Endothelial cell of umbilical vein (primary cell): ENCODE measurements around the gene HINFP. TPM values are rescaled to one million over a fixed set of nuclear protein-coding genes. Genes with fewer than 3 reads are reported as not detected.

Experiments used
- BruUV-seq: library from RNA; stranded (reverse); fragments of 400-500 nt; replicated peaks from 2 replicates; lab custom pipeline; 2021; lab: Mats Ljungman, UMichigan
- CTCF ChIA-PET: fragments of 300-600, 350-600 bp; sonication (Branson Sonifier 250); formaldehyde crosslinking; loops from one replicate; lab custom pipeline; 2021; ENCODE audit warnings: antibody characterized with exemption, inconsistent platforms; lab: Charles Lee
- POLR2A ChIA-PET: fragments of 300-600, 350-600 bp; sonication (Branson Sonifier 250); formaldehyde crosslinking; loops from one replicate; lab custom pipeline; 2021; ENCODE audit warnings: antibody characterized with exemption, inconsistent platforms; lab: Charles Lee
- DNase-seq: peaks from one replicate; pipeline ENCODE4 v3.0.0-alpha.2; 2011; ENCODE audit warnings: low read depth, low spot score
- FAIRE-seq: peaks from 2 replicates; lab custom pipeline; 2011; peaks lifted over from hg19 to GRCh38; lab: Jason Lieb, UNC
- H2AFZ ChIP-seq: 2 replicates; pipeline ENCODE4 v1.6.0; 2012; ENCODE audit warnings: low read depth, low read length, control low read depth, inconsistent platforms
- H3K27ac ChIP-seq: 2 replicates; pipeline ENCODE4 v1.5.1; 2011; ENCODE audit warnings: low read depth, mild to moderate bottlenecking, control low read depth, low read length, moderate library complexity; ENCODE audit not compliant: insufficient read depth
- H3K27me3 ChIP-seq, 2 experiments: 2 replicates each; pipeline versions ENCODE4 v1.6.0 to v1.6.1; 2011; ENCODE audit warnings: low read length in 2 of 2, mixed read lengths in 1 of 2; ENCODE audit not compliant: control insufficient read depth in 2 of 2, insufficient read depth in 2 of 2
- H3K36me3 ChIP-seq, 2 experiments: 2 replicates in 1 of 2; 3 replicates in 1 of 2; pipeline ENCODE4 v1.5.1; 2011; ENCODE audit warnings: low read length in 2 of 2, mild to moderate bottlenecking in 1 of 2, moderate library complexity in 1 of 2; ENCODE audit not compliant: control insufficient read depth in 2 of 2, insufficient read depth in 2 of 2; ENCODE audit errors: extremely low read depth in 1 of 2
- H3K4me1 ChIP-seq: 3 replicates; pipeline ENCODE4 v1.5.1; 2011; ENCODE audit warnings: mild to moderate bottlenecking, low read length; ENCODE audit not compliant: control insufficient read depth, insufficient read depth; ENCODE audit errors: extremely low read depth
- H3K4me2 ChIP-seq: 2 replicates; pipeline ENCODE4 v1.6.1; 2011; ENCODE audit warnings: low read length, control low read depth, mixed read lengths; ENCODE audit not compliant: insufficient read depth
- H3K4me3 ChIP-seq, 3 experiments: fragments of 200-600 bp in 1 of 3; sonication (generic), shearing (Covaris generic) in 1 of 3; replicated peaks in 1 of 3; 2 replicates each; pipeline ENCODE4 v1.5.1; 2011 to 2016; ENCODE audit warnings: control low read depth in 3 of 3, low read length in 3 of 3, mild to moderate bottlenecking in 2 of 3, inconsistent platforms in 1 of 3, low read depth in 1 of 3, moderate library complexity in 1 of 3; ENCODE audit not compliant: insufficient read depth in 1 of 3
- H3K79me2 ChIP-seq: 2 replicates; pipeline ENCODE4 v1.6.0; 2012; ENCODE audit warnings: low read length, inconsistent platforms; ENCODE audit not compliant: control insufficient read depth, insufficient read depth
- H3K9ac ChIP-seq: replicated peaks from 2 replicates; pipeline ENCODE3; 2011; ENCODE audit warnings: low read length, control low read depth; ENCODE audit not compliant: insufficient read depth; ENCODE audit errors: extremely low read depth
- H3K9me1 ChIP-seq: replicated peaks from 3 replicates; pipeline ENCODE4 v1.6.0; 2011; ENCODE audit warnings: mild to moderate bottlenecking, low read length; ENCODE audit not compliant: control insufficient read depth, insufficient read depth; ENCODE audit errors: extremely low read depth
- H3K9me3 ChIP-seq: replicated peaks from 2 replicates; pipeline ENCODE4 v1.5.1; 2012; ENCODE audit warnings: low read length, inconsistent platforms; ENCODE audit not compliant: control insufficient read depth, insufficient read depth
- H4K20me1 ChIP-seq: replicated peaks from 2 replicates; pipeline ENCODE3; 2011; ENCODE audit warnings: mild to moderate bottlenecking, low read length; ENCODE audit not compliant: control insufficient read depth, insufficient read depth; ENCODE audit errors: extremely low read depth
- CTCF ChIP-seq, 2 donors: IDR thresholded peaks; 1 replicate in 1 of 2; 2 replicates in 1 of 2; pipeline ENCODE4 v1.5.1; 2011; ENCODE audit warnings: low read length in 2 of 2, mild to moderate bottlenecking in 2 of 2, moderate library complexity in 2 of 2, control low read depth in 1 of 2, inconsistent platforms in 1 of 2, low read depth in 1 of 2; ENCODE audit not compliant: insufficient read depth in 1 of 2; ENCODE audit errors: extremely low read depth in 1 of 2
- EZH2 ChIP-seq: IDR thresholded peaks from 2 replicates; pipeline ENCODE4 v1.6.1; 2012; ENCODE audit warnings: borderline replicate concordance, low read depth, mild to moderate bottlenecking, moderate library complexity, low read length, inconsistent platforms; ENCODE audit not compliant: severe bottlenecking
- FOS ChIP-seq: IDR thresholded peaks from 2 replicates; pipeline ENCODE4 v1.6.1; 2011; ENCODE audit warnings: mild to moderate bottlenecking, low read length, moderate library complexity, borderline replicate concordance; ENCODE audit not compliant: insufficient read depth
- GATA2 ChIP-seq: IDR thresholded peaks from 2 replicates; pipeline ENCODE4 v1.7.0; 2011; ENCODE audit warnings: low read depth, mild to moderate bottlenecking, moderate library complexity, mixed read lengths, low read length; ENCODE audit not compliant: insufficient read length, insufficient read depth
- JUN ChIP-seq: IDR thresholded peaks from 2 replicates; pipeline ENCODE4 v1.6.1; 2011; ENCODE audit warnings: borderline replicate concordance, low read depth; ENCODE audit not compliant: insufficient read length, insufficient read depth
- MAX ChIP-seq: IDR thresholded peaks from 2 replicates; pipeline ENCODE4 v1.6.1; 2011; ENCODE audit not compliant: insufficient read depth, insufficient read length
- MYC ChIP-seq: IDR thresholded peaks from one replicate; pipeline ENCODE4 v1.6.1; 2011; ENCODE audit warnings: mild to moderate bottlenecking, low read depth, low read length
- POLR2A ChIP-seq: IDR thresholded peaks from 2 replicates; pipeline ENCODE4 v1.6.1; 2012; ENCODE audit warnings: low read depth, mild to moderate bottlenecking, control low read depth, low read length
- POLR2AphosphoS5 ChIP-seq: IDR thresholded peaks from 2 replicates; pipeline ENCODE4 v1.6.1; 2012; ENCODE audit warnings: low read depth, mild to moderate bottlenecking, control low read depth, low read length, moderate library complexity; ENCODE audit not compliant: insufficient read depth
- dilution Hi-C: fragments of 300-500 bp; cut with MboI; formaldehyde crosslinking; loops from one replicate; pipeline ENCODE4 v1.15.0; 2019; ENCODE audit warnings: low sequenced_read_pairs; ENCODE audit not compliant: extremely low pct_ligation_motif_present
- intact Hi-C: fragments of 100-400 bp; cut with micrococcal nuclease; formaldehyde crosslinking; loops from one replicate; pipeline ENCODE4 v1.10.0; 2022
- polyA plus RNA-seq, 4 experiments: library from polyadenylated mRNA; depleted of rRNA in 3 of 4; stranded (reverse) in 3 of 4; unstranded in 1 of 4; fragments of >200 nt; gene quantifications; 2 replicates each; pipeline versions ENCODE4 v1.2.1 to v1.2.3, GENCODE V29; 2011 to 2012; ENCODE audit warnings: missing spikeins in 1 of 4
- total RNA-seq: library from RNA; stranded (reverse); gene quantifications from 2 replicates; pipeline ENCODE4 v1.2.3, GENCODE V29; 2021

HINFP gene
- total and polyA plus RNA-seq, 2 donors (not counting 3 experiments of a cell fraction or from before 2014, with no cell fraction given): 30.8 to 33.4 TPM

GRCh38 chr11:119125821-119126220, 4.4 kb downstream of the HINFP start:
- no TSS peak for BruUV-seq
- H3K36me3 ChIP-seq: peaks cover 2 to 12% of the 10 kb centered on the region in 2 experiments
- POLR2A ChIA-PET: interaction anchor here (0.5 kb wide), 1 partner anchor 43 kb away, joined by 6 read pairs; no protein-coding TSS in a partner anchor
- H2AFZ ChIP-seq: no peak overlapping the region
- TF ChIP-seq EZH2: no peak
- no peak for TF ChIP-seq MYC
- no peak for TF ChIP-seq GATA2
- TF ChIP-seq FOS: no peak
- TF ChIP-seq JUN: no peak
- no peak for TF ChIP-seq CTCF (IDR thresholded peaks at IDR 0.05; ENCODE audit: extremely low read depth in 1 of 2, insufficient read depth in 1 of 2, low read depth in 1 of 2, low read length in 2 of 2)
- TF ChIP-seq POLR2AphosphoS5: no peak
- no peak for TF ChIP-seq MAX
- TF ChIP-seq POLR2A: no peak
- H3K27me3 ChIP-seq: no peaks in the 10 kb centered on the region
- dilution Hi-C loops (no loop called here), intact Hi-C loops (no loop called here)
- no peaks in the 10 kb centered on the region for H3K9me3 ChIP-seq
- H3K9ac ChIP-seq: no peak overlapping the region
- no peaks in the 10 kb centered on the region for H3K9me1 ChIP-seq
- CTCF ChIA-PET: interaction anchor here (1.5 kb wide), 1 partner anchor 31 kb away, joined by 3 read pairs; a partner anchor contains a TSS
- no peak for DNase-seq
- no peak overlapping the region for H3K4me3 ChIP-seq
- H3K79me2 ChIP-seq: peaks cover 13% of the 10 kb centered on the region
- H3K4me2 ChIP-seq: no peak overlapping the region
- peaks cover 18% of the 10 kb centered on the region for H3K4me1 ChIP-seq
- H4K20me1 ChIP-seq: no peaks in the 10 kb centered on the region
- H3K27ac ChIP-seq: no peak overlapping the region
- no peak for FAIRE-seq
